Measurements from ENCODE around the gene EIF4E1B.

DNA sequence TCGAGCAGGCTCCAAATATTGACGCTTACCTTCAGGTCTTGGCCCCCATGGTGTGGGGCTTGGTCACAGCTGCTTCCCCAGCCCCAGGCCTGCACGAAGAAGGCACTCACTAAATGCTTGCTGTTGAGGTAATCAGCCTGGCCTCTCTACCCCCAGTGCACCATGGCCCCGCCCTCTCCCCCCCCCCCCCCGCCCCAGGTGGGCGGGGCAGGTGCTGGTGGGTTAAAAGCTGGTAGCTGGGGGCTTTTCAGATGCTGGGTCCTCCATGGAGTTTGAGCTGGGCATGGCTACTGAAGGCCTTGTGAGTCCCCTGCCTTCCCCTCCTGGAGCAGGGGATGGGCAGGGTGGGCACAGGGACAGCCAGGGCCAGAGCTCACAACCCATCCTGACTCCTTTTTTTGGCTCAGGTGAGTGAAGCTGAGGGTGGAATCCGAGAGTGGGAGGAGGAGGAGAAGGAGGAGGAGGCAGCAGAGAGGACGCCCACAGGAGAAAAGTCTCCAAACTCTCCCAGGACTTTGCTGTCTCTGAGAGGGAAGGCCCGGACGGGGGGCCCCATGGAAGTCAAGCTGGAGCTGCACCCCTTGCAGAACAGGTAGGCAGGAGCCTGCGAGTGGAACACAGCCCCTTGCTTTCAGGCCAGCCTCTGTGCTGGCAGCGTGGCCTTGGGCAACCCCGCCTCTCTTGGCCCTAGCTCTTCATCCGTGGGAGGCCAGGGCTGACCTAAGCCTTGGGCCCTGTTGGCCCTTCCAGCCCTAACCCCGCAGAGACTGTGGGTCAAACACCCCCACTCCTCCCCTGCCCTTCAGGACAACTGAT, 12.4 kb downstream of the EIF4E1B start:
- TF ChIP-seq, protein P1, sequence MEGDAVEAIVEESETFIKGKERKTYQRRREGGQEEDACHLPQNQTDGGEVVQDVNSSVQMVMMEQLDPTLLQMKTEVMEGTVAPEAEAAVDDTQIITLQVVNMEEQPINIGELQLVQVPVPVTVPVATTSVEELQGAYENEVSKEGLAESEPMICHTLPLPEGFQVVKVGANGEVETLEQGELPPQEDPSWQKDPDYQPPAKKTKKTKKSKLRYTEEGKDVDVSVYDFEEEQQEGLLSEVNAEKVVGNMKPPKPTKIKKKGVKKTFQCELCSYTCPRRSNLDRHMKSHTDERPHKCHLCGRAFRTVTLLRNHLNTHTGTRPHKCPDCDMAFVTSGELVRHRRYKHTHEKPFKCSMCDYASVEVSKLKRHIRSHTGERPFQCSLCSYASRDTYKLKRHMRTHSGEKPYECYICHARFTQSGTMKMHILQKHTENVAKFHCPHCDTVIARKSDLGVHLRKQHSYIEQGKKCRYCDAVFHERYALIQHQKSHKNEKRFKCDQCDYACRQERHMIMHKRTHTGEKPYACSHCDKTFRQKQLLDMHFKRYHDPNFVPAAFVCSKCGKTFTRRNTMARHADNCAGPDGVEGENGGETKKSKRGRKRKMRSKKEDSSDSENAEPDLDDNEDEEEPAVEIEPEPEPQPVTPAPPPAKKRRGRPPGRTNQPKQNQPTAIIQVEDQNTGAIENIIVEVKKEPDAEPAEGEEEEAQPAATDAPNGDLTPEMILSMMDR (IDR thresholded peaks at IDR 0.05; ENCODE audit: low read depth, low read length) = no peak
- TF ChIP-seq, protein P2, sequence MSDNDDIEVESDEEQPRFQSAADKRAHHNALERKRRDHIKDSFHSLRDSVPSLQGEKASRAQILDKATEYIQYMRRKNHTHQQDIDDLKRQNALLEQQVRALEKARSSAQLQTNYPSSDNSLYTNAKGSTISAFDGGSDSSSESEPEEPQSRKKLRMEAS (IDR thresholded peaks at IDR 0.05; ENCODE audit: low read depth, low read length) = no peak
- TF ChIP-seq POLR2A (IDR thresholded peaks at IDR 0.05; ENCODE audit: extremely low read depth, insufficient read length) (no peak), MYC (IDR thresholded peaks at IDR 0.05; ENCODE audit: low read depth, low read length) (no peak)

Measured in NB4 (cell line).